ENCODE results near the gene RSKR.
"Not testable (repeated sequence)": the region's sequence is repeated elsewhere in the genome, so short reads cannot be mapped to it uniquely, and the experiment has no call there.

Gene RSKR

GRCh38 chr17:28613931-28614381 lies at the start of gene RSKR:
TSS of gene RSKR (minus strand) at chr17:28614185. CDS start at chr17:28614161, 24 bp downstream.
- no peak for DNase-seq

GRCh38 chr17:28663723-28664122 lies 49.7 kb upstream of the RSKR start:
- DNase-seq: no peak

- DNase-seq: no peak
Measured at GRCh38 chr17:28662527-28662829, 48.5 kb upstream of the RSKR start.

- peak; percentile 92 for DNase-seq
Measured at GRCh38 chr17:28661635-28662526, 47.9 kb upstream of the RSKR start, which contains the start of the genes SDF2 and SUPT6H. TSS of gene SDF2 (minus strand) at chr17:28661906. CDS start at chr17:28661876, 30 bp downstream. TSS of gene SUPT6H (plus strand) at chr17:28662205. CDS start at chr17:28673402, 11,197 bp downstream.

GRCh38 chr17:28659497-28659881 lies 45.5 kb upstream of the RSKR start:
- DNase-seq: not testable (repeated sequence)

GRCh38 chr17:28658766-28659496 lies 44.9 kb upstream of the RSKR start:
- not testable (repeated sequence) for DNase-seq

- DNase-seq: not testable (repeated sequence)
Measured at GRCh38 chr17:28658342-28658741, 44.4 kb upstream of the RSKR start.

GRCh38 chr17:28657756-28658155 lies 43.8 kb upstream of the RSKR start:
- no peak for DNase-seq

GRCh38 chr17:28655160-28655559 lies 41.2 kb upstream of the RSKR start:
- no peak for DNase-seq

GRCh38 chr17:28648698-28649097 lies 34.7 kb upstream of the RSKR start:
- DNase-seq: no peak

- no peak for DNase-seq
Measured at GRCh38 chr17:28646039-28646754, 32.2 kb upstream of the RSKR start.

GRCh38 chr17:28645576-28645939 lies 31.6 kb upstream of the RSKR start:
- no peak for DNase-seq

GRCh38 chr17:28644787-28645575 lies 31.0 kb upstream of the RSKR start, which contains the start of gene BLTP2:
TSS of gene BLTP2 (minus strand) at chr17:28645158. CDS start at chr17:28645056, 102 bp downstream.
- DNase-seq: peak; percentile 96

- peak; percentile 25 for DNase-seq
Measured at GRCh38 chr17:28643983-28644786, 30.2 kb upstream of the RSKR start.

GRCh38 chr17:28641579-28641978 lies 27.6 kb upstream of the RSKR start:
- no peak for DNase-seq

- DNase-seq: no peak
Measured at GRCh38 chr17:28635506-28635905, 21.5 kb upstream of the RSKR start.

GRCh38 chr17:28634206-28634865 lies 20.4 kb upstream of the RSKR start:
- DNase-seq: no peak

- DNase-seq: no peak
Measured at GRCh38 chr17:28626818-28627217, 12.8 kb upstream of the RSKR start.

GRCh38 chr17:28624148-28624547 lies 10.2 kb upstream of the RSKR start:
- no peak for DNase-seq

GRCh38 chr17:28623696-28624095 lies 9.7 kb upstream of the RSKR start:
- no peak for DNase-seq

GRCh38 chr17:28622186-28622585 lies 8.2 kb upstream of the RSKR start:
- DNase-seq: no peak
